CD4-positive, alpha-beta T cell treated with Interferon gamma for 1 hour (primary cell): Measurements from ENCODE around the gene ACD.

Experiments
- DNase-seq: peaks from one replicate; pipeline ENCODE4 v3.0.0-alpha.2; 2020

ACD gene

DNA sequence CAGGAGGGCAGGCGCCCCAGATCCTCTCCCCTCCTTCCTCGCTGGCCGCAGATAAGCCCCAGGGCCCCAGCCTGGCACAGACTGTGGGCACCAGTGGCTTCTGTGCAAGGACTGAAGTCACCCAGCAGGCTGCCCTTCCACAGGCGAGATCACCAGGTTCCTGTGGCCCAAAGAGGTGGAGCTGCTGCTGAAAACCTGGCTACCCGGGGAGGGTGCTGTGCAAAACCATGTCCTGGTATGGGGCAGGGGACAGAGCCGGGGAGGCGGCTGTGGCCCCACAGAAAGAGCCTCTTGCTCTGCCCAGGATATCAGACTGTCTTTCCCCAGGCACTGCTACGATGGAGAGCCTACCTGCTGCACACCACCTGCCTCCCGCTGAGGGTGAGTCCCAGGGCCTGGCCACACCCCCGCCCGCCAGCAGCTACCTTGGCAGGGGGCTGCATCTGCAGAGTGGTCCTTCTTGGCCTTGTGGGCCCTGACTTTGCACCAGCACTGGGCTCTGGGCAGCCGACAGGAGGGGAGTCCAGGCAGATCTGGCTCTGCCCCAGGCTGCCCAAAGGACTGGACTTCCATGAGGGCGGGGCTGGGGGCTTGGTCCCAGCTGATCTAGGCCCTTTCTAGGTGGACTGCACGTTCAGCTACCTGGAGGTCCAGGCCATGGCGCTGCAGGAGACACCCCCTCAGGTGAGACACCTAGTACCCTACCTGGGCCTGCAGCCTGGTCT lies 14.5 kb downstream of the ACD start:
- DNase-seq: no peak

DNA sequence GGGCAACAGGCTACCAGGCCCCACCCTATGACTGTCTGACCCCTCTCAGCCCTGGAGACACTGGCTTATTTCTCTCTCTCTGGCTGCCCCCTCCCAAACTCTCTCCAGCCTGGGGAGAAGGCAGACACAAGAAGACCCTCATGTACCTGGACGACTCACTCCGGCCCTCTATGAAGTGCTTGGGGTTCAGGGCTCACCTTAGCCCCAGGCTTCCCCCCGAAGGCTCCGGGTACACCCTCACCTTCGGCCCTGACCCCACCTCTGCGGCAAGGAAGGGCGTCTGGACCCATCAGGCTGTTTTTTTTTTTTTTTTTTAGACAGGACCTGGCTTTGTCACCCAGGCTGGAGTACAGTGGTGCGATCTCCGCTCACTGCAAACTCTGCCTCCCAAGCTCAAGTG lies 16.0 kb downstream of the ACD start:
- no peak for DNase-seq

GRCh38 chr16:67641779-67642708 lies 18.0 kb downstream of the ACD start:
- no peak for DNase-seq

DNA sequence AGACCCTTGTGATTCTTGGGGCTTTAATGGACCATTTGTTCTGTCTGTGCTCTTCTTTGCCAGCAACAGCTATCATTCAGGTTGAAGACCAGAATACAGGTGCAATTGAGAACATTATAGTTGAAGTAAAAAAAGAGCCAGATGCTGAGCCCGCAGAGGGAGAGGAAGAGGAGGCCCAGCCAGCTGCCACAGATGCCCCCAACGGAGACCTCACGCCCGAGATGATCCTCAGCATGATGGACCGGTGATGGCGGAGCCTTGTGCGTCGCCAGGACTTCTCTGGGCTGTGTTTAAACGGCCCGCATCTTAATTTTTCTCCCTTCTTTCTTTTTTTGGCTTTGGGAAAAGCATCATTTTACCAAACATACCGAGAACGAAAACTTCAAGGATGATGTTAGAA lies 22.4 kb downstream of the ACD start:
- no peak for DNase-seq

GRCh38 chr16:67636713-67637112 lies 23.3 kb downstream of the ACD start:
- no peak for DNase-seq

GRCh38 chr16:67632415-67633172 lies 27.5 kb downstream of the ACD start:
- DNase-seq: no peak

DNA sequence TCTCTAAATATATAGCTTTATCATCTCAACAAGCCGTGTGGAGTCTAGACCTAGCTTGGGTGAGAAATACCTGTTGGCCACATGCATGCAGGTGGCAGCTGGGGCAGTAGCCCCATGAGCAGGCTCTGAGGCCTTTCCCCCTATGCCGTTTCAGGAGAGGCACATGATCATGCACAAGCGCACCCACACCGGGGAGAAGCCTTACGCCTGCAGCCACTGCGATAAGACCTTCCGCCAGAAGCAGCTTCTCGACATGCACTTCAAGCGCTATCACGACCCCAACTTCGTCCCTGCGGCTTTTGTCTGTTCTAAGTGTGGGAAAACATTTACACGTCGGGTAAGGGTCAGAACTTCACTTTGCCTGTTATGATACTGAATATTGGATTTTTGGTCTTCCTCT lies 31.8 kb downstream of the ACD start:
- no peak for DNase-seq

- no peak for DNase-seq
These were observed 46.3 kb downstream of the ACD start for GRCh38 chr16:67613808-67614207.

DNA sequence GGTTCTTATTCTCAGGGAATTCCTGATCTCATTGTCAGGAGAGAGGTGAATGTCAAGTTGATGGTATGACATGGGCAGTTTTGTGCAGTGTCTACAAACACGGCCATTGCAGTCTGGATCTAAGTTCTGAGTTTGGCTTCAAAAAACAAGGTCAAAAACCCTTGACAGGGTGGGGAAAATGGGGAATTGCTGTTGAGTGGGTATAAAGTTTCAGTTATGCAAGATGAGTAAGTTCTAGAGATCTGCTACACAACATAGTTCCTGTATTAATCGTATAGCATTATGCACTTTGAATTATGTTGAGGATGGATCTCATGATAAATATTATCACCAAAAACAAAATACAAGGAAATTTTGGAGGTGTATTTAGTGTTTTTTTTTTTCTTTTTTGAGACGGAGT lies 51.7 kb downstream of the ACD start:
- DNase-seq: no peak
